ENCODE results near the gene ZSWIM1. TPM values are rescaled to one million over a fixed set of nuclear protein-coding genes. Genes with fewer than 3 reads are reported as not detected.

ZSWIM1 gene
- total RNA-seq, 1 experiment from 2014 or later = 13.4 TPM

DNA sequence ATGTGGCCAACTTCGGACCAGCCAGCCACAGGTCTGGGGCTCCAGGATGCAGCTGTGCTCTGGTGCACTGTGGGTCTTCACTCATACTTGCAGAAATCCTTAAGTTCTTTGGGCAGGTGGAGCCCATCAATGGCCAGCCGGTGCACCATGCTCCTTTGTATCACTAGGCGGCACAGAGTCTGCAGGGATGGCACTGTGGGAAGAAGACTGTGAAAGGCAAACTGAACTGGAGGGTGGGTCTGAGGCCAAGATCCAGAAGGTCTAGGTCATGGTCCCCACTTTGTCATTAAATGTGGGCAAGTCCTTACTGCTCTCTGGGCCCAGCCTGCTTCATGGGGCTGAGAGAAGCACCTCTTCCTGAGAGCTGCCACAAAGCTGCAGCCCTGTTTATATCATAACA, 7.7 kb downstream of the ZSWIM1 start:
- ATAC-seq = no peak
- intact Hi-C loops (cut with micrococcal nuclease; ENCODE audit: unreplicated experiment) = no loop called here
- no TSS peak for BruUV-seq (replicated peaks)

DNA sequence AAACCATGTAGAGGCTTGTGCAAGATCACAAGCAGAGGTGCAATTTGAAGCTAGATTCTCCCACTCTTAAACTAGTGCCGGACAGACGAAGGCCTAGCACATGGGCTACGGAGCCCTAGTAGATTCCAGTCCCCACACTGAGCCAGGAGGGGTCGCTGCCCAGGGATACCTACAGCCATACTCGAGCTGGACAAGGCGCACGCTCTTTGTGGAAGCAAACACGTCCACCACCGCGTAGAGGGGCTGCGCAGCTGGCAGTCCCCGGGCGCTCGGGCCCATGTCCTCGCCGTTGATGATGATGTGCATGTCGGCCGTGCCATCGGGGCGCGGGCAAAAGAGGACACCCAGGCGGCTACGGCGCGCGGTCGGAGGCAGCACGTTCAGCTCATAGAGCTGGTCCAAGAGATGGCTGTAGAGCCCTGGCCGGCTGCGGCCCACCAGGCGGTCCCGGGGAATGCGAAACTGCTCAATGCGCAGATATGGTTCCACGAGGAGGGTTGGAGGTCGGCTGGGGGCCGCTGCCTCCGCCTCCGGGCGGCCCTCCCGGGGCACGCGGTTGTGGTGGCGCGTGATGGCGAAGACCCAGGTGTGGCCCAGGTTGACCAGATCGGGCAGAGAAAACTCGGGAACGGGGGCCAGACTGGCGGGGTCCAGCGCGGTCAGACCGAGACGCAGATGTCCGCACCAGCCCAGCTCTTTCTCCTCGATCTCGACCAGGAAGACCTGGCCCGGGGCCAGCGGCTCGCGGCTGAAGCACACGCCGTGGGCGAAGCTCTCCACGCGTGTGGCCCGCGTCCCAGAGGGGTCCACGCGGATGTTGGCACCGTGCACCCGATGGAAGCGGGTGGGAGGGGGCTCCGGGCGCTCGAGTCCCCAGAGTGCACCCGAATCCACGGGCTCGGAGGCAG, 9.3 kb downstream of the ZSWIM1 start:
- peak overlapping the region; percentile 81 for H3K27ac ChIP-seq (ENCODE audit: low read length)
- H3K36me3 ChIP-seq (ENCODE audit: control insufficient read depth, insufficient read depth, low read length) = peaks cover 3% of the 10 kb centered on the region; the same call in 1 of the 2 replicates
- peak overlapping the region; percentile 68 to 74 for H3K4me3 ChIP-seq (ENCODE audit: low read depth in 2 of 2, low read length in 2 of 2)
- ChIA-PET POLR2A (interaction anchor here (1.2 kb wide), 1 partner anchor 9 kb away, joined by 6 read pairs; the partner anchor contains the start of gene ZSWIM1), CTCF (interaction anchor here (0.5 to 1.6 kb wide), 6 partner anchors 9 to 1805 kb away, joined by 3 to 7 read pairs (median 4); partner anchors contain the start of gene ZSWIM1)
- TF ChIP-seq POLR2AphosphoS5 (IDR thresholded peaks at IDR 0.05; ENCODE audit: low read depth, low read length) = no peak
- TF ChIP-seq, protein P1, sequence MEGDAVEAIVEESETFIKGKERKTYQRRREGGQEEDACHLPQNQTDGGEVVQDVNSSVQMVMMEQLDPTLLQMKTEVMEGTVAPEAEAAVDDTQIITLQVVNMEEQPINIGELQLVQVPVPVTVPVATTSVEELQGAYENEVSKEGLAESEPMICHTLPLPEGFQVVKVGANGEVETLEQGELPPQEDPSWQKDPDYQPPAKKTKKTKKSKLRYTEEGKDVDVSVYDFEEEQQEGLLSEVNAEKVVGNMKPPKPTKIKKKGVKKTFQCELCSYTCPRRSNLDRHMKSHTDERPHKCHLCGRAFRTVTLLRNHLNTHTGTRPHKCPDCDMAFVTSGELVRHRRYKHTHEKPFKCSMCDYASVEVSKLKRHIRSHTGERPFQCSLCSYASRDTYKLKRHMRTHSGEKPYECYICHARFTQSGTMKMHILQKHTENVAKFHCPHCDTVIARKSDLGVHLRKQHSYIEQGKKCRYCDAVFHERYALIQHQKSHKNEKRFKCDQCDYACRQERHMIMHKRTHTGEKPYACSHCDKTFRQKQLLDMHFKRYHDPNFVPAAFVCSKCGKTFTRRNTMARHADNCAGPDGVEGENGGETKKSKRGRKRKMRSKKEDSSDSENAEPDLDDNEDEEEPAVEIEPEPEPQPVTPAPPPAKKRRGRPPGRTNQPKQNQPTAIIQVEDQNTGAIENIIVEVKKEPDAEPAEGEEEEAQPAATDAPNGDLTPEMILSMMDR (IDR thresholded peaks at IDR 0.05) = peak; percentile 88
- TF ChIP-seq SIN3A (IDR thresholded peaks at IDR 0.05; ENCODE audit: borderline replicate concordance, insufficient read depth, low read depth, low read length) = no peak
- TF ChIP-seq, protein P2, sequence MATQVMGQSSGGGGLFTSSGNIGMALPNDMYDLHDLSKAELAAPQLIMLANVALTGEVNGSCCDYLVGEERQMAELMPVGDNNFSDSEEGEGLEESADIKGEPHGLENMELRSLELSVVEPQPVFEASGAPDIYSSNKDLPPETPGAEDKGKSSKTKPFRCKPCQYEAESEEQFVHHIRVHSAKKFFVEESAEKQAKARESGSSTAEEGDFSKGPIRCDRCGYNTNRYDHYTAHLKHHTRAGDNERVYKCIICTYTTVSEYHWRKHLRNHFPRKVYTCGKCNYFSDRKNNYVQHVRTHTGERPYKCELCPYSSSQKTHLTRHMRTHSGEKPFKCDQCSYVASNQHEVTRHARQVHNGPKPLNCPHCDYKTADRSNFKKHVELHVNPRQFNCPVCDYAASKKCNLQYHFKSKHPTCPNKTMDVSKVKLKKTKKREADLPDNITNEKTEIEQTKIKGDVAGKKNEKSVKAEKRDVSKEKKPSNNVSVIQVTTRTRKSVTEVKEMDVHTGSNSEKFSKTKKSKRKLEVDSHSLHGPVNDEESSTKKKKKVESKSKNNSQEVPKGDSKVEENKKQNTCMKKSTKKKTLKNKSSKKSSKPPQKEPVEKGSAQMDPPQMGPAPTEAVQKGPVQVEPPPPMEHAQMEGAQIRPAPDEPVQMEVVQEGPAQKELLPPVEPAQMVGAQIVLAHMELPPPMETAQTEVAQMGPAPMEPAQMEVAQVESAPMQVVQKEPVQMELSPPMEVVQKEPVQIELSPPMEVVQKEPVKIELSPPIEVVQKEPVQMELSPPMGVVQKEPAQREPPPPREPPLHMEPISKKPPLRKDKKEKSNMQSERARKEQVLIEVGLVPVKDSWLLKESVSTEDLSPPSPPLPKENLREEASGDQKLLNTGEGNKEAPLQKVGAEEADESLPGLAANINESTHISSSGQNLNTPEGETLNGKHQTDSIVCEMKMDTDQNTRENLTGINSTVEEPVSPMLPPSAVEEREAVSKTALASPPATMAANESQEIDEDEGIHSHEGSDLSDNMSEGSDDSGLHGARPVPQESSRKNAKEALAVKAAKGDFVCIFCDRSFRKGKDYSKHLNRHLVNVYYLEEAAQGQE (IDR thresholded peaks at IDR 0.05; ENCODE audit: insufficient read depth in 1 of 2, low read depth in 2 of 2, low read length in 1 of 2) = no peak
- no peak for TF ChIP-seq TCF7L2 (IDR thresholded peaks at IDR 0.05; ENCODE audit: low read depth, low read length)
- H3K27me3 ChIP-seq (ENCODE audit: control insufficient read depth, insufficient read depth, low read length) = no peaks in the 10 kb centered on the region
- no TSS peak for BruUV-seq (replicated peaks)
- peaks cover 12% of the 10 kb centered on the region for H3K4me1 ChIP-seq (ENCODE audit: control insufficient read depth, insufficient read depth, low read length)
- in situ Hi-C loops (cut with HindIII; ENCODE audit: low pct_unique_long_range_greater_than_20kb, low sequenced_read_pairs) = no loop called here
- DNase-seq (ENCODE audit: low read depth, low spot score) (no peak), ATAC-seq (peak; percentile 81)
- H3K9me3 ChIP-seq (ENCODE audit: control insufficient read depth, insufficient read depth, low read depth, low read length) = no peaks in the 10 kb centered on the region
- intact Hi-C loops (cut with micrococcal nuclease; ENCODE audit: unreplicated experiment) = no loop called here

More for the DNA sequence above, 7.7 kb downstream of the ZSWIM1 start:
- Histone ChIP-seq H3K27me3 (ENCODE audit: control insufficient read depth, insufficient read depth, low read length) (no peaks in the 10 kb centered on the region), H3K27ac (ENCODE audit: low read length) (no peak overlapping the region), H3K9me3 (ENCODE audit: control insufficient read depth, insufficient read depth, low read depth, low read length) (no peaks in the 10 kb centered on the region), H3K4me3 (ENCODE audit: low read depth in 2 of 2, low read length in 2 of 2) (no peak overlapping the region), H3K4me1 (ENCODE audit: control insufficient read depth, insufficient read depth, low read length) (peaks cover 16% of the 10 kb centered on the region), H3K36me3 (ENCODE audit: control insufficient read depth, insufficient read depth, low read length) (peaks cover 5% of the 10 kb centered on the region; the same call in 1 of the 2 replicates)
- ChIA-PET POLR2A (no interaction called here), CTCF (interaction anchor here (0.6 kb wide), 1 partner anchor 71 kb away, joined by 3 read pairs; no protein-coding TSS in a partner anchor)
- DNase-seq (ENCODE audit: low read depth, low spot score) = no peak
- in situ Hi-C loops (cut with HindIII; ENCODE audit: low pct_unique_long_range_greater_than_20kb, low sequenced_read_pairs) = no loop called here
- TF ChIP-seq POLR2AphosphoS5 (IDR thresholded peaks at IDR 0.05; ENCODE audit: low read depth, low read length) (no peak), SIN3A (IDR thresholded peaks at IDR 0.05; ENCODE audit: borderline replicate concordance, insufficient read depth, low read depth, low read length) (no peak), TCF7L2 (IDR thresholded peaks at IDR 0.05; ENCODE audit: low read depth, low read length) (no peak)
- TF ChIP-seq, protein P2 (IDR thresholded peaks at IDR 0.05; ENCODE audit: insufficient read depth in 1 of 2, low read depth in 2 of 2, low read length in 1 of 2) = no peak
- TF ChIP-seq, protein P1 (IDR thresholded peaks at IDR 0.05) = no peak

Data from Panc1 (cell line).